HG02642 (cell line): ENCODE measurements around the gene SEMA4F.
A peak's percentile ranks its signal among the peaks of the same experiment; 100 is the strongest.

Source experiments
- ATAC-seq: cut with Tn5 transposase; IDR thresholded peaks from one replicate; pipeline ENCODE4 v1.9.1; 2021; ENCODE audit warnings: mild to moderate bottlenecking; ENCODE audit not compliant: unreplicated experiment, poor library complexity

SEMA4F gene

DNA sequence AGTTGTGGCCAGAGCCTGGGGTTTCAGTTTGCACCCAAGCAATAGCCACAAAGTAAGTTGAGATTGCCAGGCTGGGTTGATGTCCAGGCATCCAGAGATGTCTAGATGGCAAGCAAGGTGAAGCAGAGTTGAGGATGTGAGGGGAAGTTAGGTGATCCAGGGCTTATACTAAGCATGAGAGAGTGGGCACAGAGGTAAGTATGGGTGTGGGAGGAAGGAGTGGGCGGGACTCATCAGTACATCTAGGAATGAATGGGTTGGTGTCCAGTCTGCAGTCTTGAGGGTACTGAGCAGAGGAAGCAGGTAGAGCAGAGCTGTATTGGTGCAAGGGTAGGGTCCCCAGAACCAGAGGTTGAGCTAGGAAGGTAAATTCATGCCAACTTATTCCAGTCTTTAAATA is 1.5 kb downstream of the SEMA4F start:
- ATAC-seq, result no peak

DNA sequence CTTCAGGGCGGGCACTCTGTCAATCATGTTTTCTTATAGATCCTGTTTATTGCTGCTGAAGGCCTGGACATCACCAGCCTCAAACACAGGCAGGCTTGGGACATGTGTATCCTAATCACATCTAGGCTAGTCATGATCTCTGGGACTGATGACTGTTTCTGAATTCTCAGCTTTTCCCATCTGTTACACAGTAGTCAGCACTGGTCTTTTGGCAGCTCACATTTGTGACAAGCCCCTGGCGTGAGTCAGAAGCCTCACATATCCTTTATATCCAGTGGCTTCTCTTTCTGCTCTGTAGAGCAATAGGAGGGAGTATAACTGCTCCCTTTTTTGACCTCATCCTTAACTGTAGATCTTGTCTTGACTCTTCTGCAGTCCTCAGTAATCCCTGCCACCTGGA is 4.5 kb downstream of the SEMA4F start:
- ATAC-seq, result no peak

DNA sequence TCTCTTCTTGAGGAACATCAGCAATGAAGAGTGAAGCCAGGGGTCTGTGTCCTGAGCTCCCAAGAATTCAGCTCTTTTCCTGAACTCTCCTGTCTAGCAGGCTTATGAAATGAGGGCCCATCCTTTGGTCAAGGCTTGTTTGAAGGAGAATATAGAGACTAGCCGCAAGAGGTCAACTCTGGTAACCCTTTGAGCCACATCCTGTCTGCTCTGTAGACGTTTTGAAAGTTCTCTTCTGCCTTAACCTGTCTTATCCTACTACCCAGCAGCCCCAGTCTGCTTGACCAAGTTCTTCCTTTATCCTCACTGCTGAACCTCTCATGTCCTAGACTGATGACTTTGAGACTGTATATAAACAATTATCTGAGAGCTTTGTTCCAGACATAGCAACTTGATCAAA is 5.4 kb downstream of the SEMA4F start:
- ATAC-seq, result no peak

DNA sequence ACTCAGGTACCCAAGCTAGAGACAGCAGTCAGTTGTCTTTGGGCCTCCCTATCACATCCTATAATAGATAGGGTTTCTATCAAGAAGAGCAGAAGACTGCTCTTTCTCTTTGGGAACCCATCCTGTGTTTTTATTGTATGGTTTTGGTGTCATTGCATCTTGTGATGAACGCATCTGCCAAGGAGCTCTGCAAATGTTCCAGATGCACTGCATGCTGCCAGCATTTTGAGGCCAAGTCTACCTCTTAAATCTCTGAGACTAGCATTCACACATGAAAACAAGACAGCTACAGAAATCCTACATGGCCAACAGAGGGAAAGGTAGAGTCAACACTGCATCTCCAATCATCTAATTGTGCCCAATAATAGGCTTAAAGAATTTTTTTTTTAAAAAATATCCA is 14.0 kb downstream of the SEMA4F start:
- no peak for ATAC-seq

DNA sequence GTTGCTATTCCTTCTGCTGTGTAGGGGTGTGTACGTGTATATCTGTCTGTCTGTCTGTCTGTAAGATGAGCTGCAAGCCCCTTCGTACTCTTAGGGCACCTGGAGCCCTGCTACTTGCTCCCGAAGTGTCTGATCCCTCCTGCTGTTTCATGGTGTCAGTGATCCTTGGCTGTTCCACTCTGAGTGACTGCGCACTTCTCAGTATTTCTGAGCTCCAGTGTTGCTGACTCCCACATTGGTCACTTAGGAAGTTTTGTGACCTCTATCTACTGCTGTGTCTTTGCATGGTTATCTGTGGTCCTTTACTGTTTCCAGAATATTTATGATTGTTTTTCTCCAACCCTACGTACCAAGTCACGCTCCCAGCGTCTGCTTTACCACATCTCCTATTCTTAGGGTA is 16.2 kb downstream of the SEMA4F start:
- no peak for ATAC-seq

DNA sequence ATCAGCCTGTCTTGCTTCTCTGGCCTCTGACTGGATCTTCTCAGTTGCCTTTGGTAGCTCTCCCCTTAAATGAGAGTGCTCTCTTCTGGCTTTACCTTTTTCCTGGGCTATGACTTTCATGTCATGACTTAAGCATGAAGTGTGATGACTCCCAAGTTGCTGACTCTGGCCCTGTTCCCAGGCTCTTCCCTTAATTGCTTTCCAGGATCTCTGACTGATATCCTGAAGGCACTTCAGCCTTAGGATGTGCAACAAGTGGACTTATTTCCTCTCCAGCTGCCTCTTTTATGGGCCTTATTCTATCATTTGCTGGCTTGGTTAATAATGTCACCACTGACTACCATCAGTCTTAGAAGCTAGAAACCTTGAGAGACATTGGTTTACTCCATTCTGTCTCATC is 17.4 kb downstream of the SEMA4F start:
- no peak for ATAC-seq

DNA sequence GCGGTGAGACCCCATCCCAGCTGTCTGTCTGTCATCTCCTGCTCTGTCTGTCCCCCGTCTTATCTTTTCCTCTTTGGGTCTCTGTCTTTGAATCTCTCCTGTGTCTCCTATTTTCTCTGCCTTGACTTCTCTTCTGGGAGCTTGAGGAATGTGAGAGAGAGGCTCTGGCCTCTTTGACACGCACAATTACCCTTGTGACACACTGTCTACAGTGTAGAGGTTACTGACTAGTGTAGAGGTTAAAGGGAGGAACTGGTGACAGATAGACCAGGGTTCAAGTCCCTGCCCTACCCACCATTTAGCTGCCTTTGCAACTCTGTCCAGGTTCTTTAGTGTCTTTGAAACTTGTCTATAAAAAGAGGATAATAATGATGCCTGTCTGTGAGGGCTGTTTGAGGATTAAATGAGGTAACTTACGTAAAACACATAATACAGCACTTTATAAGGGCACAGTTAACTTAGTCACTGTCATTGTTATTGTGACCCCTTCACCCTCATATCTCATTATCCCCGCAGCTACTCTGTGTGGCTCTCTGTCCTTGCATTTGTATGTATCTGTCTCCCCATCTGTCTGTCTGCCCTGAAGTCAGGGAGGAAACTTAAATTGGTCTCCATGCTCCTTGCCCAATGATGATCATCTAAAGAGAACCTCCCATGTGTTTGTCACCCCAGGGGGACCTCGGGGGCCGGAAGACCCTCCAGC is 19.9 kb downstream of the SEMA4F start:
- no peak for ATAC-seq

DNA sequence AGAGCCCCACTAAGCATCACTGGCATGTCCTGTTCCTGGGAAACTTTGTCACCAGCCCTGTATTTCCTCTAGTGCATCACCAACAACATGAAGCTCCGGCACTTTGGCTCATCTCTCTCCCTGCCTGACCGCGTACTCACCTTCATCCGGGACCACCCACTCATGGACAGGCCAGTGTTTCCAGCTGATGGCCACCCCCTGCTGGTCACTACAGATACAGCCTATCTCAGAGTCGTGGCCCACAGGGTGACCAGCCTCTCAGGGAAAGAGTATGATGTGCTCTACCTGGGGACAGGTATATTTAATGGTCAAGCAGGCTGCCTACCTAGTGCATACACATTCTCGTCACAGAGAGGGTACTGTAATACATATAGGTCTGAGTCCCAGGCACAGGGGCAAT is 21.0 kb downstream of the SEMA4F start:
- ATAC-seq, result no peak

DNA sequence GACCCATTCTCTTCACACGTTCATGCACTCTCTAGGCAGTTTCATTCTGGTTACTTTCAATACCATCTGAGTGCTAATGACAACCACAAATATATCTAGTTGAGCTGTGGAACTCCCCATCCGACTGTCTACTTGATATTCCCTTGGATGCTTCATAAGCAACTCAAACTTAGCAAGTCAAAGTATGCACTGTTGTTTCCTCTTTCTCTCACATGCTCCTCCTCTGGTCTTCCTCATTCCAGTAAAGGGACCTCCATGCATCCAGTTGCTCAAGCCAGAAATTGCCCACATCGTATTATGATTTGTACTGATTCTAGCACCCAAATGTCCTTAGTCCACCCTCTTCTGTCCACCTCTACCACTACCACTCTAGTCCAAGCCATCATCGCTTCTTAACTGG is 22.3 kb downstream of the SEMA4F start:
- ATAC-seq, result no peak

DNA sequence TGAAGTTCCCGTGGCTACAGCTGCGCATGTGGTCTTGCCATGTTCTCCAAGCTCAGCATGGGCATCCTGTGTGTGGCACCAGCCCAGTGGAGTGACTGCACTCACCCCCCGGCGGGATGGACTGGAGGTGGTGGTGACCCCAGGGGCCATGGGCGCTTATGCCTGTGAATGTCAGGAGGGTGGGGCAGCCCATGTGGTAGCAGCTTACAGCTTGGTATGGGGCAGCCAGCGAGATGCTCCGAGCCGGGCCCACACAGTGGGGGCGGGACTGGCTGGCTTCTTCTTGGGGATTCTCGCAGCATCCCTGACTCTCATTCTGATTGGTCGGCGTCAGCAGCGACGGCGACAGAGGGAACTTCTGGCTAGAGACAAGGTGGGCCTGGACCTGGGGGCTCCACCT is 25.6 kb downstream of the SEMA4F start:
- no peak for ATAC-seq

DNA sequence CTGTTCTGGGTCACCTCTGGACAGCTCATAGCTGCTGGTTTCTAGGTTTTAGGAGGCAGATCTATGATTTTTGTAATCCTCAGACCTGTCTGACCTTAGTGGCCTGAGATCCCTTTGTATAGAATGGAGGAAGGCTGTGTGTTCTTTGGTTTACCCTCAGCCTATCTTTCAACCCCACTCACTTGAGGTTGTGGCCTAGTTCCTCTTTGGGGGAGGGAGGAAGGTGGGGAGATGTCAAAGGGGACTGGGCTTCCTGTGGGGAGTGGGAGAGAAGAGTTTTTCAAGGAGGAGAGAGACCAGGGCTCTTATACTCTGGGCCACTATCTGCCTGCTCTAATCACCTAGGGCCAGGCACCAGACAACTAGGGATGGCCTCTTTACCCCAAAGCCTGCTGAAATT is 28.5 kb downstream of the SEMA4F start:
- no peak for ATAC-seq

DNA sequence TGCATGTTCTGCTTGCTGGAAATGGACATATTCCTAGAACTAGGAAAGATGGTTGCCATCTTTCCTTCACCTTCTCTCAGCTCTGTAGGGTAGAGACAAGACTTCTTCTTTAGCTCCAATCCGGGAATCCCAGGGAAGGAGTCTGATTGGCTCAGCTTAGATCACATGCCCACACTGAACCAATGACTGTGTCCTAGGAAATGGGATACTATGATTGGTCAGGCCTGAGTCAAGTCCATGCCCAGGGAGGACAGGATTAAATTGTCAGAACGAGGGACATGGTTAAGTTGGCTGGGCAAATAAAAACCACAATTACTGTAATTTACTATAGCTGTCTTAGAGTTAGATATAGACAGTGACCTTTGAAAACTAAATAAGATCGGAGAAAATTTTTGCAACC is 31.4 kb downstream of the SEMA4F start:
- ATAC-seq, result no peak

DNA sequence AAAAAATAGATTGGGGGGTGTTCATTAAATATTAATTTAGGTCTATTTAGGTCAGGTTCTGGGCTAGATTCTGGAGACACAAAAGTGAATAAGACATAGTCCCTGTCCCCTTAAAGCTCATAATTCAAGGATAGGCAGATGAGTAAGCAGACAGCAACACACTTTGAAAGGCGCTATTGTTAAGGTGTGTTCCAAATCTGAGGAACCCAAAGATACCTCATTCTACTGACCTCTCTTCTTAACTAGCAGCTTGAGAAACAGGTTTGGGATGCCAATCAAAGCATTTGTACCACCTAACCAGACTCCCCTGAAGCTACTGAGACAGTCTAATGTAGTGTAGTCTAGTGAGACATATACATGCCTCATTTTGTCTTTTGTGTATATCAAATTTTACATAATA is 34.8 kb downstream of the SEMA4F start:
- no peak for ATAC-seq

DNA sequence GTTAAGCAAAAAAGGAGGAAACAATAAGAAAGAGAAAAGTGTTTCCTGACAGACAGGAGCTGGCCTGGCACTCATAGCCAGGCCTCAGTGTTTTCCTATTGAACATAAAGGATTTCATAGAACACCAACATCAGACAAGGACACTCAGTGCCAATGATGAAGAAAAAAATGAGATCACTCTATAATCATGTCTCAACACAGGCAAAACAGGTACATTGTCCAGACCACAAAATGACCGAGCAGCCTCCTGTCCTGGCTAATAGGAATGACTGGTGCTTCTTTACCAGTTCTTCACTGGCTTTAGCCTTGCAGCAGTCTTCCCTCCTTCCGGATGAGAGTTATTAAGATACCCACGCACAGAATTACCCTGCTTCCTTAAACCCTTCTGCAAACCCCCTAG is 35.6 kb downstream of the SEMA4F start:
- no peak for ATAC-seq

DNA sequence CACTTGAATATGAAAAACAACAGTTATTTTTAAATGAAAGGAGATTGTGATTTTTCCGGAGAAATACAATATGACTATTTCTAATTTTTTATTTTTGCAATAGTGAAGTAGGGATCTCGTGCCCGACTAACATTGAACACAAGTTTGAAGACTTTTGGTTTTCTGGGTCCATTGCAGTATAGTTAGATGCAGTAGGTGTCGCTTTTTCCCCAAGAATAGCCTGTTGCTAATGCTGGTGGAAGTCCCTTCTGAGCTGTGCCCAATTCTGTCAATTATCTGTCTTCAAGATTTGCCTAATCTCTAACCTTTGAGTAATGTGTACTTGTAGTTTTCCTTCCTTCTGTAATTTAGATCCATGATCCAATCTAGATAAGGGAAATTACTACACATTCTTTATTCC is 36.5 kb downstream of the SEMA4F start:
- peak; percentile 63 for ATAC-seq

DNA sequence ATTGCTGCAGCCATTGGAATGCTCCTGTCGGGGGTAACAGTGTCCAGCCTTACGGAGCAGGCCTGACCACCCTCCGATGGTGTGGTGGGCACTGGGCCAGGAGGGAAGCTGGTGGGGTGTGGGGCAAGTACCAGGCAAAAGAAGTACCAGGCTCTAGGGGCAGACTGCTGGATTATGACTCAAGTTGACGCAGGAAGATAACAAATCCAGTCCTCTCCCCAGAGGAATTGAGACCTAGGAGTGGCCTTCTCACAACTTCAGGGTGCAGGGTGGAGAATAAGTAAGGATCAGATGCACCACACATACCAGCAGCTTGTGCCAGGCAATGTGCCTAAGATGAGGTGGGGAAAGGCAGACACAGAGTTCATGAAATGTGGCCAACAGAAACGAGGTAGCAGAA is 37.9 kb downstream of the SEMA4F start:
- ATAC-seq, result no peak

DNA sequence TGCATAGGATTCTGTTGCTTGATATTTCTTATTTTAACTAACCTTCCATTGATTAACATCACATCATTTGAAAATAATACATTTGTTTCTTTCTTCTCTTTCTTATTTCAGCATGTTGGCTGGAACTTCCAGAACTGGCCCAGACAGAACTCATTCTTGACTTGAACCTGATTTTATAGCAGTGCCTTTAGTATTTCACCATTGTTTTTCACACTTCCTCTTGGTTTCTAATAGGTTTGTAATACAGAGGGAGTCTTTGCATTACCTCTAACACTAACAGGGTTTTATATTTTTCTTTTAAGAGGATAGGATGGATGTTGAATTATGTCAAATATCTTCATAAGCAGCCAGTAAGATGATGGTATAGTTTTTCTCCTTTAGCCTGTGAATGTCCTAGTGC is 39.2 kb downstream of the SEMA4F start:
- ATAC-seq, result no peak

DNA sequence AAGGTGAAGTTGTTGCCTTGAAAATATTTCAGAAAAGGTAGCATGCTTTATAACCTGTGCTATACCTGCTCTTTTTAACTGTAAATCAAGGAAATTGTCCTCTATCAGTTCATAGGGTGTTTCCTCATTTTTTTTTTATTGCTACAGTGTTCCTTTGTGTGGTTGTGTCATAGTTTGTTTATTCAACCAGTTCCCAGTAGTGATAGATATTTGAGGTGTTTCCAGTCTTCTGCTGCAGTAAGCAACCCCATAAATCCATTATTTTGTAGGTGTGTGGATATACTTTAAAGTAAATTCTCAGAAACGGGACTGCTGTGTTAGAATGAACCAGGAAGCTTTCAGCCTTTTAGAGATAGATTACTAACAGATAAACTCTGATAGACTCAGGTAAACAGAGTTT is 39.6 kb downstream of the SEMA4F start:
- ATAC-seq, result no peak

DNA sequence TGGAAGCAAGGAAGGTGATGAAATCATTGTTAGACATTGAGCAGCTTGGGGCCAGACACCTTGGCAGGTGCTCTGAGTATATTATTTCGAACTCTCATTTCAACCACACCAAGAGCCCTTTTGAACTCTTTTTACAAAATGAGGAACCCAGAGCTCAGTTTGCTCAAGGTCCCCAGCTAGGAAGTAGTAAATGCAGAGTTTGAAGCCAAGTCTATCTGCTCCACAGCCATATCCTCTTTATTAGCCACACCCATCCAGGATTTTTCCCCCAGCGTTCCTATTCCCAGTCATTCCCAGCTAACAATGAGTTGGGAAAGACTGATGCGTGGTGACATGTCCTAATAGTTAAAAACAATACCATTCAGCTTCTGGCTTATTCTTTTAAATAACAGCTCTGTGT is 40.2 kb downstream of the SEMA4F start:
- ATAC-seq, result no peak

DNA sequence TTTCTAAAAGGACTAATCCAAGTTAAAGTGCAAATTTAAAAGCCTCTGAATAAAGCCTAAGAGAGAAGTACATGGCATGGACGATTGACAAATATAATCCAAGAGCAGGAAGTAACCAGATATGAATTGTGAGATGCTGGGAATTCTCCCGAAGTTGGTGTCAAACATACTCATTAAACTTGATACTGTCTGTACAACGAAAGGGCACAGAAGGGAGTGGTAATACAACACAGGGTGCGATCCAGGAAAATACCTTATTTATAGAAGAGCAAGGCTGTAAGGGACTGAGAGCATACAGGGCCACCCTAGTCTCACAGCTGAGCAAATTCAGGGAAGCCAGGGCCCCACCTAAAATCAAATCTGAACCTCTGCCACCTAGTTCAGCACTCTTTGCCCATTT is 41.6 kb downstream of the SEMA4F start:
- ATAC-seq, result no peak

DNA sequence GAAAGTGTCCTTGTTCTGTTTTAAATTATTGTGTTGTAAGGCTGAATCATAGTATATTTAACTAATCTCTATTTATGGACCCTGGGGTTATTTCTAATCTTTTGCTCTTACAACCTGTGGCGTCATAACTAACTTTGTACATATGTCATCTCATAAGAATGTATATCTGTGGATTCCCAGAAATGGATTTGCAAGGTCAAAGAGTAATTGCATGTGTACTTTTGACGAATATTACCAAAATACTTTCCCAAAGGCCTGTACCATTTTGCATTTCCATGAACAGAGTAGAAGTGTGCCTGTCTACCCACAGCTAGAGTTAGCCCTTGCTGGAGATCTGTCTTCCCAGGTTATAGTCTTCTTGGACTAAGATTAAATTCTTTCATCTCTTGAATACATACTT is 42.8 kb downstream of the SEMA4F start:
- ATAC-seq, result no peak

DNA sequence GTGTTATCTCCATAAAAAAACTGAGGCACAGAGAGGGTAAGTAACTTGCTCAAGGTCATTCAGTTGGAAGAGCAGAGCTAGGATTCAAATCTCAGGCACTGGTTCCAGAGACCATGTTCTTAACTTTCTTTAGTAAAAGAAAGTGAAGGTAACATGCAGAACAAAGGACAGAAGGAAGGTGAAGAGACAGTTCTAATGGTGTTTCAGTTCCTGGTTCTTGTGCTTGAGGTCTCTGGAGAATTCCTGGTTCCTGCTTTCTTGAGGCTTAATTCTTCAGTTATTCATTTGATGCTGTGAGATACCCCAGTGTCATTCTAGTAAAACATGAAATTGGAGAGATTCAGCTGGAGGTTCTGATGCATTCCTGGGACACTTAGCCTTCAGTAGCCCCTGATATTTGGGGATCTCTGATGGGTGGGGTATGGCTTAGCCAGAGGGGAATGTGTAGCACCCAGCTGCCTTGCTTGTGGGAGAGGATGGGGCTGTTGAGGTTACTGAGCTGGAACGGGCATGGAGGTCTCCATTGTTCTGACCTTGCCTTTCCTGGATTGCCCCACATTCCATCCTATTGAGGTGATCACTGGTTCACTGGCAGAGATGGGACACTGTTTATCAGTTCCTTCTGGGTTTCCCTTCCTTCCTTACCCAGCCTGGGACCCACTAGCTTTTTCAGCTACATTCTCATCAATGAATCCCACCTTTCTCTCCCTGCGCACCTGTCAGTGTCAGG is 46.8 kb downstream of the SEMA4F start:
- ATAC-seq, result no peak
